K562 (cell line): ENCODE results near the gene ARMH4. TPM values are rescaled to one million over a fixed set of nuclear protein-coding genes. Genes with fewer than 3 reads are reported as not detected.

Experiments used
- ADNP ChIP-seq: fragments of 200-800 bp; sonication (Bioruptor generic); IDR thresholded peaks from 2 replicates; pipeline ENCODE4 v1.6.1; 2016; ENCODE audit warnings: missing genetic modification characterization, missing compliant biosample characterization
- ARID3A ChIP-seq: IDR thresholded peaks from 2 replicates; pipeline ENCODE4 v1.6.1; 2012; ENCODE audit warnings: low read depth, low read length, improper control_type of control experiment, borderline replicate concordance
- ARID4B ChIP-seq: sonication (generic); formaldehyde crosslinking; IDR thresholded peaks from 2 replicates; pipeline ENCODE4 v1.8.0; 2022; ENCODE audit warnings: mild to moderate bottlenecking, missing genetic modification reagents
- CREB3L1 ChIP-seq: fragments of 450-650 bp; IDR thresholded peaks from 2 replicates; pipeline ENCODE4 v1.6.1; 2014; ENCODE audit warnings: low read depth, mild to moderate bottlenecking, moderate library complexity, borderline replicate concordance
- E2F6 ChIP-seq, 2 experiments: IDR thresholded peaks; 2 replicates each; pipeline ENCODE4 v1.6.1; 2011; ENCODE audit warnings: borderline replicate concordance in 1 of 2, control low read depth in 1 of 2, low read depth in 1 of 2, low read length in 1 of 2, mild to moderate bottlenecking in 1 of 2, mixed read lengths in 1 of 2, moderate library complexity in 1 of 2; ENCODE audit not compliant: insufficient read depth in 1 of 2, insufficient read length in 1 of 2, poor library complexity in 1 of 2, severe bottlenecking in 1 of 2; ENCODE audit errors: extremely low read depth in 1 of 2
- FOXP1 ChIP-seq: sonication (generic); formaldehyde crosslinking; IDR thresholded peaks from 2 replicates; pipeline ENCODE4 v1.8.0; 2022; ENCODE audit warnings: mild to moderate bottlenecking, missing genetic modification reagents
- HDAC3 ChIP-seq: fragments of 450-650 bp; IDR thresholded peaks from 2 replicates; pipeline ENCODE4 v1.6.1; 2018; ENCODE audit warnings: borderline replicate concordance, mild to moderate bottlenecking, moderate library complexity; ENCODE audit not compliant: partially characterized antibody
- HMGN3 ChIP-seq: IDR thresholded peaks from 2 replicates; pipeline ENCODE4 v1.6.1; 2011; ENCODE audit warnings: borderline replicate concordance, low read depth, mild to moderate bottlenecking, mixed read lengths, low read length; ENCODE audit not compliant: insufficient read length; ENCODE audit errors: extremely low read depth
- IRF9 ChIP-seq: fragments of 450-650 bp; IDR thresholded peaks from 2 replicates; pipeline ENCODE4 v1.6.1; 2016; ENCODE audit warnings: missing biosample characterization, missing genetic modification characterization
- KDM5B ChIP-seq: fragments of 200-600 bp; sonication (generic); IDR thresholded peaks from 2 replicates; pipeline ENCODE4 v1.6.1; 2012; ENCODE audit warnings: low read depth, mild to moderate bottlenecking, moderate library complexity, low read length, control low read depth, inconsistent platforms; ENCODE audit not compliant: insufficient replicate concordance
- MXI1 ChIP-seq: IDR thresholded peaks from 2 replicates; pipeline ENCODE4 v1.6.1; 2011; ENCODE audit warnings: low read depth, mild to moderate bottlenecking, improper control_type of control experiment, low read length
- NELFE ChIP-seq: IDR thresholded peaks from 2 replicates; pipeline ENCODE4 v1.6.1; 2011; ENCODE audit warnings: mild to moderate bottlenecking; ENCODE audit not compliant: insufficient read depth, insufficient read length
- NEUROD1 ChIP-seq: fragments of 150-350 bp; IDR thresholded peaks from 2 replicates; pipeline ENCODE4 v1.6.1; 2014; ENCODE audit warnings: borderline replicate concordance, low read length, low read depth; ENCODE audit not compliant: partially characterized antibody
- POLR2A ChIP-seq: fragments of 450-650 bp; conservative IDR thresholded peaks from 2 replicates; pipeline ENCODE4 v1.6.1; 2016
- RBFOX2 ChIP-seq: fragments of 200-400 bp; formaldehyde crosslinking; IDR thresholded peaks from 2 replicates; pipeline ENCODE4 v1.6.1; 2017; ENCODE audit warnings: low read depth, mild to moderate bottlenecking, low read length, moderate library complexity
- polyA plus RNA-seq, 8 experiments: library from polyadenylated mRNA; depleted of rRNA in 4 of 8; stranded (reverse) in 5 of 8; unstranded in 3 of 8; fragments of >200 nt; fragmentation: Nextera tagmentation in 2 of 8; fragmentation: Illumina TruSeq in 1 of 8; extraction: Ambion mirVana in 2 of 8; extraction: Trizol in 1 of 8; gene quantifications; 2 replicates each; pipeline versions ENCODE4 v1.2.1 to v1.2.3, GENCODE V29; 2011 to 2014; ENCODE audit warnings: inconsistent platforms in 1 of 8, missing spikeins in 1 of 8
- total RNA-seq, 7 experiments: library from RNA; depleted of rRNA in 6 of 7; stranded (reverse); fragments of >200 nt in 6 of 7; fragmentation: Illumina TruSeq in 2 of 7; extraction: Trizol in 2 of 7; gene quantifications; 2 replicates each; pipeline versions ENCODE4 v1.2.1 to v1.2.3, GENCODE V29; 2011 to 2021; ENCODE audit warnings: low replicate concordance in 1 of 7

The ARMH4 gene
- total and polyA plus RNA-seq, 9 of the 15 experiments (the other 6 are each of a cell fraction or from before 2014, with no cell fraction given), result 0.06 to 0.98 (median 0.07) TPM; not detected in 2

- TF ChIP-seq CREB3L1, result peak; percentile 26; the same call in 1 of the 2 replicates
- TF ChIP-seq NELFE, result no peak
- peak; percentile 71 for TF ChIP-seq HMGN3
- no peak for TF ChIP-seq ADNP
- peak; percentile 23 to 52 for TF ChIP-seq E2F6 (IDR thresholded peaks at IDR 0.05; ENCODE audit: borderline replicate concordance in 1 of 2, extremely low read depth in 1 of 2, insufficient read depth in 1 of 2, insufficient read length in 1 of 2, low read depth in 1 of 2, low read length in 1 of 2, poor library complexity in 1 of 2, severe bottlenecking in 1 of 2)
- peak; percentile 71; the same call in 1 of the 2 replicates for TF ChIP-seq POLR2A
- TF ChIP-seq ARID3A, result no peak
- TF ChIP-seq NEUROD1, result peak; percentile 52
- TF ChIP-seq ARID4B, result peak; percentile 20; the same call in 1 of the 2 replicates
- TF ChIP-seq HDAC3, result no peak
- TF ChIP-seq KDM5B, result peak; percentile 37
- no peak for TF ChIP-seq IRF9 (tag)
- peak; percentile 73 for TF ChIP-seq RBFOX2
- no peak for TF ChIP-seq MXI1
- peak; percentile 54; the same call in 1 of the 2 replicates for TF ChIP-seq FOXP1
These were observed 47.9 kb upstream of the ARMH4 start, which contains the start of gene ACTR10 (continued) for GRCh38 chr14:58199726-58200479.
